ENCODE measurements around the gene KNDC1.
"Not testable (repeated sequence)": the region's sequence is repeated elsewhere in the genome, so short reads cannot be mapped to it uniquely, and the experiment has no call there.

The KNDC1 gene

DNA sequence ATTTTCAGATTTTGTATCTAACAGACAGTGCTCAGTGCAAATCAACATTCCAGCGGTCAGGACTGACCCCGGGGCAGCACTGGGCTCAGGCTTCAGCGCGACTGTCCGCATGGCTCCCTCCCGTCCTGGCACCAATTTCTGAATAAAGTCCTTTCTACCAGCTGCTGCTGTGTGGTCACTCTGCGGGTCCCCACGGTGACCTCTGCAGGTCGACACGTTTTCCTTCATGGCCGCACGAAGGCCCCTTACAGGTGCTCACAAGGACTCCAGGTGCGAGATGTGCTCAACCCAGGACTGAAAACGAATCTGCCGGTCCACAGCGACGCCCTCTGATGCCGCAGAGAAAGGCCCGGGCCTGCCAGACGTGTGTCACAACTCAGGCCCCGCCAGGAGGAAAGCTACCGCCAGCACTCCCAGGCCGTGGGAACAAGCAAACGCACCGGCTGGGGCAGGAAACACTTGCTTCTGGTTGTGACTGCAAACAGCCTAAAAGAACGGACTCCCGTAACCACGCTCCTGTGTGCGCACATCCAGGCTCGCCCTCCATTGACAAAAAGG is 66.3 kb downstream of the KNDC1 start:
- DNase-seq = no peak

DNA sequence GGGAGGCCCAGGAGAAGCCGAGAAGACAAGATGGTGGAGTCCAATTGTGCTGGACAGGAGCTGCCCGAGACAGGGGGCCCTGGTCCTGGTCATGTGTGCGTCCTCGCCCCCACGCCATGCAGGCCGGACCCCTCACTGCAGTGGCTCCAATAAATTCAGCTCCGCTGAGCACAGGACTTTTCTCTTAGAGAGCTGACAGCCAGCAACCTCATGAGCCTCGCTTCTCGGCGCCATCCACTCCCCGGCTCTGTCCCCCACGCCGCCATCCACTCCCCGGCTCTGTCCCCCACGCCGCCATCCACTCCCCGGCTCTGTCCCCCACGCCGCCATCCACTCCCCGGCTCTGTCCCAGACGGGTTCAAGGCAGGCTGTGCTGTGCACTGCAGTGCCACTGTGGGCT is 67.2 kb downstream of the KNDC1 start:
- DNase-seq = no peak

DNA sequence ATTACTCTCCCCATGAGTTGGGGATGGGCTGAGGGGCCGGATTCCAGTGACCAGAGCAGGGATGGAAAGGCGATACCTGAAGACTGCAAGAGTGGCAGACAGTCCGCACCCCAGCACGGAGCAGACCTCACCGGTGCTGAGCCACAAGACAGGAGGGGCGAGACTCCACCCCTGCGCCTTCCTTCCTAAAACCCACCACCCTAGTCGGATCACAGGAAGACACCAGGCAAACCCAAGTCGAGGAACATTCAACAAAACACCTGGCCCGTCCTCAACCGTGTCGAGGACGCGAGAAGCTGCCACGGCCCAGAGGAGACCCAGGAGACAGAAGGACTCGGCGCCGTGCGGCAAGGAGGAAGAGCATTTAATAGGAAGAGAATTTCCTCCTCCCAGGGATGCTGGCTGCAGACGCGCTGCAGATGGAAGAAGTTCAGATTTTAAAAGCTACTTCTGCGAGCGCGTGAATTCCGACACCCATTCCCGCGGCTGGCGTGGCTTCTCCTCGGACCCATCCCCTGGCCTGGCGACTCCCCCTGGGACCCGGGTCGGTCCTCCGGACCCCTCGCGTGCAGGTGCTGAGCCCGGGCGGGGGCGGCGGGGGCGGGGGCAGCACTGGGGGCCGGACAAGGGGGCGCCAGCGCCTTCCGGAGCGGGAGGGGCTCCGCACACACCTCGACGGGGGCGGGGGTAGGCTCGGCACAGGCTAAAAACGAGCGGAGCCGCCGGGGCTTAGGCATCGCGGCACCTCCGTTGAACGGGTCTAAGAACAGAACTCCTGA is 69.4 kb downstream of the KNDC1 start:
- no peak for DNase-seq

DNA sequence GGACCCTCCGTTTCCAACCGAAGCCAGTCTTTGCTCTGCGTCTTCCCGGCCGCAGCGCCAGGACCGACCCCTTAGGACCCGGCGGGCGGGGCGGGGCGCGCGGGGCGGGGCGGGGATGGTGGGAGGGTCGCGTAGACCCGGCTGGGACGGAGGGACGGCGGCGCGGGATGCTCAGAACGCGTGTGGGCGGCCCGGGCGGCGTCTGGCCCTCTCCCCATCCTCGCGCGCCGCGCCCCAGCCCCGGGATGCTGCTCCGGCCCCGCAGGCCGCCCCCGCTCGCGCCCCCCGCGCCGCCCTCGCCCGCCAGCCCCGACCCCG is 70.0 kb downstream of the KNDC1 start, which contains the start of gene UTF1:
Gene UTF1, plus strand, starts transcription at position 174 of the 318 bp plus-strand sequence. Its CDS starts 72 bp downstream, at position 246.
- no peak for DNase-seq

DNA sequence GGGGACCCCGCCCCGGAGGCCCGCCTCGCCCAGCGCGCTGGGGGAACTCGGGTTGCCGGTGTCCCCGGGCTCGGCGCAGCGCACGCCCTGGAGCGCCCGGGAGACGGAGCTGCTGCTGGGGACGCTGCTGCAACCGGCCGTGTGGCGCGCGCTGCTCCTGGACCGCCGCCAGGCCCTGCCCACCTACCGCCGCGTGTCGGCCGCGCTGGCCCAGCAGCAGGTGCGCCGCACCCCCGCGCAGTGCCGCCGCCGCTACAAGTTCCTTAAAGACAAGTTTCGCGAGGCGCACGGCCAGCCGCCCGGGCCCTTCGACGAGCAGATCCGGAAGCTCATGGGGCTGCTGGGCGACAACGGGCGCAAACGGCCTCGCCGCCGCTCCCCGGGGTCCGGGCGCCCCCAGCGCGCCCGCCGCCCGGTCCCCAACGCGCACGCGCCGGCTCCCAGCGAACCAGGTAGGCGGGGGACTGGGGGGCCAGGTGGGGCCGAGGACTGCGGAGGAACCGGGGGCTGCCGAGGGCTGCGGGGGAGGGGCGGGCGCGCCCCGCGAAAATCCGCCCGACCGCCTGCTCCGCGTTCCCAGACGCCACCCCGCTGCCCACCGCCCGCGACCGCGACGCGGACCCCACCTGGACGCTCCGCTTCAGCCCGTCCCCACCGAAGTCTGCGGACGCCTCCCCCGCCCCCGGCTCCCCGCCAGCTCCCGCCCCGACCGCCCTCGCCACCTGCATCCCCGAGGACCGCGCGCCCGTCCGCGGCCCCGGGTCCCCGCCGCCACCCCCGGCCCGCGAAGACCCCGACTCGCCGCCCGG is 70.6 kb downstream of the KNDC1 start:
- DNase-seq = no peak

DNA sequence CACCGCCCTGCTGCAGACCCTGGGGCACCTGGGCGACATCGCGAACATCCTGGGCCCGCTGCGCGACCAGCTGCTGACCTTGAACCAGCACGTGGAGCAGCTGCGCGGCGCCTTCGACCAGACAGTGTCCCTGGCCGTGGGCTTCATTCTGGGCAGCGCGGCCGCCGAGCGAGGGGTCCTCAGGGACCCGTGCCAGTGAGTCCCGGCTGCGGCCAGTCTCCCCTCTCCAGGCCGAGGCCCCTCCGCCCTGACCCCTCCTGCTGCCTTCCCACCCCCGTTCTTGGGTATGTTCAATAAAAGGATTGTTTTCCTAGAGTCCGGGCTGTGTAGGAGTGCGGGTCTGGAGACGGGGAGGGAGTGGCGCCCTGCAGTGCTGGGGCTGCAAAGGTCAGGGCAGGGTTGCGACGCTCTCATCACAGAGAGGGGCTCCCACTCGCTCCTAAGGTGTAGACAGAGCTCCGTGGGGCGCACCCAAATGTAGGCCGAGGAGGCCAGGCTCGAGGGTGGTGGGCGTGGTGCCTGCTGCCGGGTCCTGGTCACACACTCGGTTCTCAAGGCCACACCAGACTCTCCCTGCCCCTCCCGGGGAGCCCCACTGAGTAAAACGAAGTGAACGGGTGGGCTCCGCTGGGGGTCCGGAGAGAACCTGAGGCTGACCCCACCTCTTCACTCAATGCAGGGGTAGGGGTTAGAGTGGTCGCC is 71.4 kb downstream of the KNDC1 start:
- no peak for DNase-seq

DNA sequence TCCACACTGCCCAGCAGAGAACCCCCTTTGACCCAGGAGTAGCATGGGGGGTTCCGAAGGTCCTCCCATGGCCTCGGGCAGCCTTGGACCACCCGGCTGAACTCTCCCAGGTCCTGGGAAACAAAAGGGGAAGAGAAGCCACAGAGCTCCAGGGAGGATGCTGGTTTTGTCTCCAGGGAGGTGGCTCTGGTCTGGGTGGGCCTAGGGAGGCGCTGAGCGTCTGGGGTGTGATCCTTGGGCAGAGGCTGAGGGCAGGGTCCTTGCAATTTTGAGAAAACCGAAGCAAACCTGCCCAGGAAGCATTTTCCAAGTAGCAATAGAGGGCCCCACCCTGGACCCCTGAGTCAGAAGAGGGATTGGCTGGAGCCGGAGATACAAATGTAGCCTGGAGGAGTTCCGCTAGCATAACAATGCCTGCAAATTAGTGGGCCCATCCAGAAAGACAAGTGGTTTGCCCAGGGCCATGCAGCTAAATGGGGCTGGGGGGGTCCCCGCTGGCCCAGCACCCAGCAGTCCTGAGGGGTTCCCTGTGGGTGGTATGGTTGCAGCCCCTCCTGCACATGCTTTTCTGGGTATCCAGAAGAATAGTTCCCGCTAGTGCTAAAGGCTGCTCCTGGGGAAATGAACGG is 72.0 kb downstream of the KNDC1 start:
- no peak for DNase-seq

DNA sequence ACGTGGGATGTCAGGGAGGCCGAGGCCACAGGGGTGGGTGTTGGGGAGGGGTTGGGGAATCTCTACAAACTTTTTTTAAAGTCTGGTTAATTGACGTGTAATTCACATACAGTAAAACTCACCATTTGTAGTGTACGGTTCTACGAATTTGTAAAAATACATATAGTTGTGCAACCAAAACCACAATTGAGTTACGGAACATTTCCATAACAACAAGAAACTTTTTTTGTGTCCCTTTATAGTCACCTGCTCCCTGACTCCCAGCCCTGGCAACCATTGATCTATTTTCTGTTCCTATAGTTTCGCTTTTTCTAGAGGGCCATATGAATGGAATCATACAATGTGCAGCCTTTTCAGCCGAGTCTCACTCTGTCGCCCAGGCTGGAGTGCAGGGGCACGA is 74.8 kb downstream of the KNDC1 start:
- not testable (repeated sequence) for DNase-seq

DNA sequence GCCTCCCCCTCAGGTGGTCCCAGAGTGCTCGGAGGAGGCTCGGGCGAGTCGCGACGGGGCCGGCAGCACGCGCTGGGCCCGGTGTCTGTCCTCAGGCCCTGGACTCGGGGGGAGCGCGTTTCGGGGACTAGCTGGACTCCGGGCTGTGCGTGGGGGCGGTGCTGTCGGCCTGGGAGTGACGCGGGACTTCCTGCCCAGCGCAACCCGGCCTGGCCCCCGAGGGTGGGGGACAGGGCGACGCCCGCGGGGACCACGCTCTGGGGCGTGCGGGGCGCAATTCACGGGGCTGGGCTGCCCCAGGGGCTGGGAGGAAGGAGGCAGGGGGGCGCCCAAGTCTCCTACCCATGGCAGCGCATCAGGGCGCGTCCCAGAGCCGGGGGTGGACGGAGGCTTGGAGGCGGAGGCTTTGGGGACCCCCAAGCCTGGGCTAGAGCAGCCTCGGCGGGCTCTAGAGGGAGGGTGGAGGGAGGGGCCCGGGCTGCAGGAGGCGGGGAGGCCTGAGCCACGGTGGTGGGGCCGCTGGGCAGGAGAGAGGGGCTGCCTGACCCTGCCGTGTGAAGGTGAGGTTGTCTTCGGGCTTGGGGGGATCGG is 75.3 kb downstream of the KNDC1 start:
- DNase-seq = no peak

DNA sequence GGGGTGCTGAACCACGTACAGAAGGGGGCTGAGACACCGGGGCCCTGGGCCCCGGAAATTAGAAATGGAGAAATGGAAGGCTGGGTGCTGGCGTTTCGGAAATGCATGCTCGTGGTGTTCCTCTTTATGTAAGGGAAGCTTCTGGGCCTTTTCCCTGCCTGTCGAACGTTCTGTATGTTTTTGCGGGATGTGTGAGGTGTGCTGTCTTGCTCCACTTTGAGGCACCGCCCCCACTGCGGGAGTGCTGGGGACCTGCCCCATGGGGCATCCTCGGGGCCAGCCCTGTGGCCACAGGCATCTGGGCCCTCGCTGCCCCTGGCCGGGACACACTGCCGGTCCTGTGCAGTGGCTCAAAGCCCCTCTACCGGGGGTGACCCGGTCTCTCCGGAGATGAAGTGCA is 75.9 kb downstream of the KNDC1 start:
- DNase-seq = no peak

DNA sequence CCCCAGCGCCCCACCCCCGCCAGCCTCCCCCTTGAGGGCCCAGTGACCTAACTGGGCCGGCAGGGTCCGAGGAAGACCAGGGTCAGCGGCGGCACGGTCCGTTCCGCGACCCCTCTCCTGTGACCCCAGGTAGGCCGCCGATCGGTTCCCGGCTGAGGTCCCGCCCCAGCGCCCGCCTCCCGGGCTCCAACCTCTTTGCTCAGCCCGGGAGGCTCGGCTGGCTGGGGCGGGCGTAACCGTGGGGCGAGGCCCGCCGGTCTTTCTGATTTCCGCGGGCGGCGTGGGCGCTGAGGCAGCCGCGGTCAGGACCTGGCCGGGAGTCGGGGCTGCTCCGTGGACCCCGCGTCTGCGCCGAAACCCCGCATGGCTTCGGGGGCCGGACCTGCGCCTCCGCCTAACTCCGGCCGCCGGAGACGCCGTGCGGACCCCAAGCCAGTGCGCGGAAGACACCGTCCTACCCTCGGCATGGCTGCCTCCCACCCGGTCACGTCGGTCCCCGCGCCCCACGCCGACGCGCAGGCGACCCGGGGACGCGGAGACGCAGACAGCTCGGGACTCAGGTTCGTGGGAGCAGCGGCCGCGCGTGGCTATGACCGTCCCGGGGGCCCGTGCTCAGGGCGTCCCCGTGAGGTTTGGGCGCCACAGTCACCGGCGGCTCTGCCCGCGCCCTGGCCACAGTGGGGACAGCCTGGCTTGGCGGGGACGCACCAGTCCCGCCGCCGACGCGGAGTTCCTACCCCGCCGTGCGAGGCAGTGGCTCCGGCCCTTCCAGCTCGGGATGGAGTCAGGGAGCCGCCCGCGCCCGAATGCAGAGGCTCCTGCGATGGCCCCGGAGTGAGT is 76.6 kb downstream of the KNDC1 start:
- no peak for DNase-seq

DNA sequence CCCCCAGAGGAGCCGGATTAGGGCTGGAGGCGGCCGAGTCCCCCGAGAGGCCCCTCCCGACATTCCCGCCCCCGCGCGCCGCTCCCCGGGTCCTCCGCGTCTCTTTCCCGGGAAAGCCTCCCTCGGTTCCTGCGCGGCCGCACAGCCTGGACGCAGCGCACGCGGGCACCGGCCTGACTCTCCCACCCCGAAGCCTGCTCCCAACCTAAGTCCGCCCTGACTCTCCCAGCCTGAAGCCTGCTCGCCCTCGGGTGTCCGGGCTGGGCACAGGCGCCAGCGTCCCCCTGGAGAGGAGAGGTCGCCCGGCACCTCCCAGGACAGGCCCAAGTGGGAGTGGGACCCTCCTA is 77.2 kb downstream of the KNDC1 start:
- DNase-seq = no peak

DNA sequence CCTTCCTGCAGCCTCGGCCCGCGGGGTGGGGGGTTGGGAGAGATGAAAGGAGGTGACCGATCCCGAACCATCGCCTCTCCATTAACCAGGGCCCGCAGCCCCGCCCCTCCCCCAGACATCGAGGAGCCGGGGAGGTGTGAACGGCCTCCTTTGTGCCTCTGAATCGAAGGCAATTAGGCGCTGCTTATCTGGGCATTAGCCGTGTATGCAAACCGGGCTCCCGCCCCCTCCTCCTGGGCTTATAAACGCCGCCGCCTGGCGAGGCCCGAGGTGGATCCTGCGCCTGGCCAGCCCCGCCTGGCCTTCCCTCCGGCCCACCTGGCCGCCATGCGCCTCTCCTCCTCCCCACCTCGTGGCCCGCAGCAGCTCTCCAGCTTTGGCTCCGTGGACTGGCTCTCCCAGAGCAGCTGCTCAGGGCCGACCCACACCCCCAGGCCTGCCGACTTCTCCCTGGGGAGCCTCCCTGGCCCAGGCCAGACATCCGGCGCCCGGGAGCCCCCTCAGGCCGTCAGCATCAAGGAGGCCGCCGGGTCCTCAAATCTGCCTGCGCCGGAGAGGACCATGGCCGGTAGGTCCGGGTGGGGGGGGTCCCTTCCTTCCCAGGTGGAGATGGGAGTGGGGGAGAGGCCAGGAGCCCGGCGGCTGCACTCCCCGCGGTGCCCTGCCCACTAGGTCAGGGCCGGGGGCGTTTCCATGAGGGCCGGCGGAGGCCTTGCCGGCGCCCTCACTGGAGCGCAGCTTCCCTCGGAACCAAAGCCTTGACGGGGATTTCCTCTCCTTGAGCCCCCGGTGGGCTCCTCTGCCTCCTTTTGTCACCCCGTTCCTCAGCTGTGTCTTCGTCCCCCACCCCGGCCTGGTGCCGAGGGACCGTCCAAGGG is 77.8 kb downstream of the KNDC1 start, which contains the start of gene VENTX:
Gene VENTX, plus strand, starts transcription at position 268 of the 878 bp plus-strand sequence. Its CDS starts 60 bp downstream, at position 328.
- no peak for DNase-seq

DNA sequence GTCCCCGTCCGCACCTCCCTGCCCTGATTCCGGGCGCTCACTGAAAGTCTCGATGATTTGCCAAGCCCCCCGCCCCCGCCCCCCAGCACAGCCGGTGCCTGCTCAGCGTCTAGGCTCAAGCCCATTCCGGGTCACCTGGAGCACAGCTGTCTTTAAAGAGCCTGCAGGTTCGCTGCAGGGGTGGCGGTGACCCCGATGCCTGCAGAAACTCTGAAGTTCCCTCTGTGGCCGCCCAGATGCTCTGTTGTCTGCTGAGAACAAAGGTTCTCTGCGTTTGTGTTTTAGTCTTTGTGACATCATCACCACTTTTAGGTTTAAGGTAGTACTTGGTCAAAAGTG is 78.4 kb downstream of the KNDC1 start:
- no peak for DNase-seq

DNA sequence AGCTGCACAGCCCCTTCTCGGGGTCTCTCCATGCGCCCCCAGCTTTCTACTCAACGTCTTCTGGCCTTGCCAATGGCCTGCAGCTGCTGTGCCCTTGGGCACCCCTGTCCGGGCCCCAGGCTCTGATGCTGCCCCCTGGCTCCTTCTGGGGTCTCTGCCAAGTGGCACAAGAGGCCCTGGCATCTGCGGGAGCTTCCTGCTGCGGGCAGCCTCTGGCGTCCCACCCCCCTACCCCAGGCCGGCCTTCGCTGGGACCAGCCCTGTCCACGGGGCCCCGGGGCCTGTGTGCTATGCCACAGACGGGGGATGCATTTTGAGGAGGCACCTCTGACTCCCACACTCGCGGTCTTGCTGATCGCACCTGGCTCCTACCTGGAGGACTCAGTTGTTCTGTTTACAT is 80.0 kb downstream of the KNDC1 start:
- DNase-seq = no peak

DNA sequence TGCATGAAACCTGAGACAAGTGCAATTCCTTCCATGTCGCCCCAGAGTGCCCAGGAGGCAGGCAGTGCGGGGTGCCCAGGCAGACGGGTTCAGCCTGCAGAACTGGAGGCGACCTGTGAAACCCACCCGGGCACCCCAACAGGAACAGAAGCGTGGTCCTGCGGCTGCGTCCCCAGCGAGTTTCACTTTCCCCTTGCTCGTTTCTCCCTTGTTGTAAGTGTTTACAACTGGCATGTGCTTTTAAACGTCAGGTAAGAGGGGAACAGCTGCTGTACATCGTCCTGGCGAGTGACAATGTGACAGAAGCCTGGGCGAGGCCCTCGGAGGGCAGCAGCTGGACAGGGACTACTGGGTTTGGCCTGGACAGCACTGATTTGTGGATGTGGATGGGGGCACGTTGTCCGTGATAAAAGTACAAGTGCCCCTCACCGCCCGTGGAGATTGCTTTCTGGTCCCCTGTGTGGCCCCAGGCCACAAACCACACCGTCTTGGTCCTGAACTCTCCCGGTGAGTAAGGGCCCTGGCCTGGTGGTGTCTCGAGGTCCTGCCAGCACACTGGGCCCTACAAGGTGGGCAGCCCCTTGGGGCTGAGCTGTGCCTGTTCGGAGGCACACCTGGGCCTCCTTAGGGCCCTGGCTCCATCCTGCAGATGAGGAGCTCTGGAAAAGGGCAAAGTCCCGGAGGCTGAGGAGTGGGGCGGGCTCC is 81.6 kb downstream of the KNDC1 start:
- DNase-seq = no peak

DNA sequence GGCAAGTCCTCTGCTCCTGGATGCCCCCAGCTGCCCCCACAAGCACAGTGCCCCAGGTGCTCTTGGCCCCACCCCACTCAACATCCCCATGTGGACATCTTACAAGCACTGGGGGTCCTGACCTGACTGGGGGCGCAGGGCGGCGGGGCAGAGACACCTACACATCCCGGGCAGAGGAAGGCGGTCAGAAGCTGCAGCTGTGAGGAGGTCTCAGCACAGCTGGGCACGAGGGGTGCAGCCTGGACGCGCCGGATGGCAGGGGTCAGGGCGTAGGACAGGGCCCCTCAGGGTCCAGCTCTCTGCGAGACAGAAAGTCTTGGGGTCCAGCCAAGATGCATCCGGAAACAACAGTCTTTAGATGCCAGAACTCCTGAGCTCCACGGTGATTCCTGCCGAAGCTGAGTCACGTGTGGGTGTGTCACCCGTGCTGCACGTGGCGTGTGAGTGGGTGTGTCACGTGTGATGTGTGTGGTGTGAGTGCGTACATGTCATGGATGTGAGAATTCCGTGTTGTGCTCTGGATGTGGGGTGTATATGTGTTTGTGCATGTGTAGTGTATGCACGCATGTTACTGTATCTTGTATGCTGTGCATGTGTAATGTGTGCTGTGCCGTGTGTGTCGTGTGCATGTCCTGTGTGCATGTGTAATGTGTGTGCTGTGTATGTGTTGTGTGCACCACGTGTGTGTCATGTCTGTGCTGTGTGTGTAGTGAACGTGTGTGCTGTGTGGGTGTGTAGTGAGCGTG is 82.8 kb downstream of the KNDC1 start:
- DNase-seq = no peak

DNA sequence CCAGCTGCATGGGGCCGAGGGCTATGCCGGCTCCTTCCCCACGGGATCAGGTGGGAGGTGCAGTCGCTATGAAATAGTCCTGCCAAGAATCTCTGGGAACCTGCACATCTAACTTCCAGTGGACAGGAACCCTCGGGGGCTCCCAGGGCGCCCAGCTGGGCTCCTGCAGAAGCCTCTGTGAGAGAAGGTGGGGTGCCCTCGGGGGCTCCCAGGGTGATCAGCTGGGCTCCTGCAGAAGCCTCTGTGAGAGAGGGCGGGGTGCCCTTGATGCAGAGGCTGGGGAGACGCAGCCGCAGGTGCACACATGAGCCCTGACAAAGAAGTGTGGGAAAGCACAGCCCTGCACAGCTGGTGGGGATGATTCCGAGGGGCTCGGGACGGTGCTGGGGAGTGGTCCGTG is 83.6 kb downstream of the KNDC1 start:
- no peak for DNase-seq
